GM10266 (cell line): Measurements from ENCODE around the gene SHC4.

Experiments used
- DNase-seq: peaks from one replicate; pipeline ENCODE4 v3.0.0; 2012; ENCODE audit errors: extremely low spot score
- TF ChIP-seq, protein P1 (sequence below): IDR thresholded peaks from 2 replicates; pipeline ENCODE4 v1.5.1; 2012; ENCODE audit warnings: mild to moderate bottlenecking, low read depth; ENCODE audit not compliant: control insufficient read depth, insufficient read depth; ENCODE audit errors: missing control alignments

The SHC4 gene

DNA sequence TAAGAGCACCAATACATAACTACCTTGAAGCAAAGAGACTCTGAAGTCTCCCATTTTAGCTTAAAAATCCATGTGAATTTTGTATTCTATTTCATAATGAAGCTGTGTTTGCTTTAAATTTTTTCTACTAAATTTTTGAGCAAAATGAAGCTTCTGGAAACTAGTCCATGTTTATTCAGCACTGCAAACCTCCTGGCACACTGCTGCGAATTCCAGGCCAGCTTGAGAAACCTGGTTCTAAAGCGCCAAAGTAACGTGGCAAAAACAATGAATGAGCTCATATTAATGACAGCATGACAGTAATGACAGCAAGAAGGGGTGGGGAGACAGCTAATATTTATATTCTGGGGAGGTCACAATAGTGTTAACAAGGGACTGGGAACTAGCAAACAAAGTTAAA lies 178.5 kb downstream of the SHC4 start:
- DNase-seq: no peak
- TF ChIP-seq, protein P1, sequence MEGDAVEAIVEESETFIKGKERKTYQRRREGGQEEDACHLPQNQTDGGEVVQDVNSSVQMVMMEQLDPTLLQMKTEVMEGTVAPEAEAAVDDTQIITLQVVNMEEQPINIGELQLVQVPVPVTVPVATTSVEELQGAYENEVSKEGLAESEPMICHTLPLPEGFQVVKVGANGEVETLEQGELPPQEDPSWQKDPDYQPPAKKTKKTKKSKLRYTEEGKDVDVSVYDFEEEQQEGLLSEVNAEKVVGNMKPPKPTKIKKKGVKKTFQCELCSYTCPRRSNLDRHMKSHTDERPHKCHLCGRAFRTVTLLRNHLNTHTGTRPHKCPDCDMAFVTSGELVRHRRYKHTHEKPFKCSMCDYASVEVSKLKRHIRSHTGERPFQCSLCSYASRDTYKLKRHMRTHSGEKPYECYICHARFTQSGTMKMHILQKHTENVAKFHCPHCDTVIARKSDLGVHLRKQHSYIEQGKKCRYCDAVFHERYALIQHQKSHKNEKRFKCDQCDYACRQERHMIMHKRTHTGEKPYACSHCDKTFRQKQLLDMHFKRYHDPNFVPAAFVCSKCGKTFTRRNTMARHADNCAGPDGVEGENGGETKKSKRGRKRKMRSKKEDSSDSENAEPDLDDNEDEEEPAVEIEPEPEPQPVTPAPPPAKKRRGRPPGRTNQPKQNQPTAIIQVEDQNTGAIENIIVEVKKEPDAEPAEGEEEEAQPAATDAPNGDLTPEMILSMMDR: no peak

DNA sequence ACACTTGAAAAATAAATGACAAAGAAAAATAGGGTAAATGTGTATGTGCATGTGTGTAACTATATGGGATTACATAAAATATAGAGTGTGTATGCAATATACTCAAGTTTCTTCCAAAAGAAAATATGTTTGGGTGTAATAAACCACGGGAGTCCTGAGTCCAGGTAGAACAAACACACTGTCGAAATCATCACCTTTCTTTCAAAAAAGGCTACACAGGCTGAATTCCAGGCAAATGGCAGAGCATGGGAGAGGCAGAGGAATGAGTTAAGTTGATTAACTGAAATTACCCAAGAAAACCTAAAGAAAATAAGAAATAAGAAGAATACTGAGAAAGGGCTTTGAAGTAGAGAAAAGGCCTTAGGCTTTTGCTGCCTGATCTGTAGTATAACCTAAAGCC lies 179.0 kb downstream of the SHC4 start:
- TF ChIP-seq, protein P1: no peak
- DNase-seq: no peak

DNA sequence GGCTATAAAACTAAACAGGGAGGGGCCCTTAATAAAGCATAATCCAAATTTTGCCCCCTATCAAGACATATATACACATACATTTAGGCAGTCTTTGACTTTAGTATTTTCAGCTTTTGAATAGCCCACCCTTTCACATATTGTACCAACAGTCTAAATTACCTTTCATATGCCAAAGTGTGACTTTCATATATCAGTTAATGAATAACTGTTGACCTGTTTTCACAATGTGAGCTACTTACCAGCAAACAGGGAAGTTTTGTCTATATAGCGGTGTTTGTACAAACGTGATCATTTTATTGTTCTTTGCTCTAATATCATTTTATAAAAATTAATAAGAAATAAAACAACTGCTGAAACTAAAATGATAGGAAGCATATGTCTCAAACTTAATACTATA lies 180.8 kb downstream of the SHC4 start:
- DNase-seq: no peak
- TF ChIP-seq, protein P1: no peak

DNA sequence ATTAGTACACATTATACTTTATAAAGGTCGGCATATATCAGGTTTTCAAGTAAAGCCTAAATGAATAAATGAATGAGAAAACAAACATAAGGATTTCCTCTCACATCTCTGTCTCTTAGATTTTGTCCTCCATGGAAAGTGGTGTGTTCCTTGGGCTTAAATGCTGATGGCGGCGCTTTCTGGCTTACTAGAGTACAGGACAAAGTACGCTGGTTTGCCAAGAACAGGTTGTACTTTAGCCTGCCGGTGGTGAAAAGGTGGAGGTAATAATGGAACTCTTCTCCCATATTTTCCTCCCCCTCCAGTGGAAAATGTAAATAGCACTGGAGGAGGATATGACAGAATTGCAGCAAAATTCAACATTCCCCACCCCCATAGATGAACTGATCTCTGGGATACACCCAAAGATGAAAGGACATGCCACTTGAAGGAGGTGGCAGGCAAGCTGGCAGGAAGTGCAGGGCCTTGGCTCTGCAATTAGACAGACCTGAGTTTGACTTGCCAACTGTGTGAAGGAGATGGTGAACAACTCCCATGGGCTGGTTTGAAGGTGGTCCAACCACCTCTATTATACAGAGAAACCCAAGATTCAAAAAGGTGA lies 182.1 kb downstream of the SHC4 start:
- TF ChIP-seq, protein P1: no peak
- no peak for DNase-seq

DNA sequence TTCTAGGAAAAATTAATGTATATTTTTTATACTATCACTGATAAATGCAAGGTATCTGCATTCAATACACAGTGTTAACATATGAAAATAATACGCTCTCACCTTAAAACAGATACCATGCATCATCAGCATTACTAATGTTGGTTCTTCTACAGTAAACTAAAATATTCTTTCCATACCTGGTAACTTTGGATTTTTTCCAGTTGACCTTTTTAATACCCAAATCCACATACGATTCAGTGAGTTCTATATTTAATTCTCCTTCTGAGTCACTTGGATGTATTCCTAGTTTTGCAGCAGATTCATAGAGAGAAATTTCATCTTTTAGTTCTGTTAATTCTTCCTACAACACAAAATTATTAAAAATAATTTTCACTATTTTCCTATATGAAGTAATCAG lies 182.7 kb downstream of the SHC4 start:
- TF ChIP-seq, protein P1: no peak
- DNase-seq: no peak

DNA sequence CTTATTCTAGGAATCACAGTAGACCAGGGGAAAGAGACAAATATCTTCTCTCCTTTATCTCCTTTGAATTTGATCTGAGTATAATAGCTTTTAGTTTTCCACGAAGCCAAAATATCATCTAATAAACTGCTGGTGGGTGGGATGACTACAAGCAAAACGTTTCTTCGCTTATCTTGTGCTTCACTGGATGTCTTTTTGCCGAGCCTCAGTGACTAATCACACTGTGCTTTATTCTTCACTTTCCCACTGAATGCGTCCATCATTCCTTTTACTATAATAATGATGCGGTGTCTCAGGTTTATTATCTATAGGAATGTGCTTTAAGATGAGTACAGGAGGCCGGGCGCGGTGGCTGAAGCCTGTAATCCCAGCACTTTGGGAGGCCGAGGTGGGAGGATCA lies 185.4 kb downstream of the SHC4 start:
- no peak for DNase-seq
- TF ChIP-seq, protein P1: no peak

DNA sequence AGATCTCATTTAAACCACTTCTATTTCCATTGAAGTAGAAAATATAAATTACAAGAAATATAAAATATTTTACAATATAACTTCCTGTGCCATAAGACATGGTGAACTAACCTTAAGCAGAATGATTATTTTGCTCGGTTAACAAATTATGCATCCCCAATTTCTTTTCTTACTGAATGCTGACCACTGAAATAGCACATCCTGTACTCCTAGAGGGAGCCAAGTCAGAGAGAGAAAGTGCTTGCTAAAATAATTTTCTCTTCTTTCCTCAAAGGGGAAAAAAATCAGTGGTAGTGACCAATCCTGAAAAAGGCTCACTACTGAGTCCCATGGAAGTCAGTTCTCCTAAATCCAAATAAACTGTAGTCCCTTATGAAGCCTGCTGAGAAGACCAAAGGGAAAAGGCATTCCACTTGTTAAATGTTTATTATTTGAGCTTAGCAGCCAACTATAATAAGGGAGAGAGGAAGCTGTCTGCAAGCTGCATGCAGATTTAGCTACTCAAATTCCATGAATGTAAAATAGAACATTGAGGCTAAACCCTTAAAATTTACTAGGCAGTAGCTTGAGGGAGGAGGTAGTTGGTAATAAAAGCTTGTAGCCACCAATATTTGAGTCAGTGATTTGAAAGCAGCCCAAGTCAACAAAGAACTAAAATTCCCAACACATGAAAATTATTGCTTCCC lies 185.9 kb downstream of the SHC4 start:
- TF ChIP-seq, protein P1: no peak

More for the DNA sequence above, 185.9 kb downstream of the SHC4 start:
- DNase-seq: no peak
